ENCODE measurements around the gene RFC3. TPM values are rescaled to one million over a fixed set of nuclear protein-coding genes. Genes with fewer than 3 reads are reported as not detected.
"Not testable (repeated sequence)": the region's sequence is repeated elsewhere in the genome, so short reads cannot be mapped to it uniquely, and the experiment has no call there.

Gene RFC3
- 39.8 and 51.5 TPM in 2 replicates for total RNA-seq (2014; rRNA removed; shearing (Covaris generic))

DNA sequence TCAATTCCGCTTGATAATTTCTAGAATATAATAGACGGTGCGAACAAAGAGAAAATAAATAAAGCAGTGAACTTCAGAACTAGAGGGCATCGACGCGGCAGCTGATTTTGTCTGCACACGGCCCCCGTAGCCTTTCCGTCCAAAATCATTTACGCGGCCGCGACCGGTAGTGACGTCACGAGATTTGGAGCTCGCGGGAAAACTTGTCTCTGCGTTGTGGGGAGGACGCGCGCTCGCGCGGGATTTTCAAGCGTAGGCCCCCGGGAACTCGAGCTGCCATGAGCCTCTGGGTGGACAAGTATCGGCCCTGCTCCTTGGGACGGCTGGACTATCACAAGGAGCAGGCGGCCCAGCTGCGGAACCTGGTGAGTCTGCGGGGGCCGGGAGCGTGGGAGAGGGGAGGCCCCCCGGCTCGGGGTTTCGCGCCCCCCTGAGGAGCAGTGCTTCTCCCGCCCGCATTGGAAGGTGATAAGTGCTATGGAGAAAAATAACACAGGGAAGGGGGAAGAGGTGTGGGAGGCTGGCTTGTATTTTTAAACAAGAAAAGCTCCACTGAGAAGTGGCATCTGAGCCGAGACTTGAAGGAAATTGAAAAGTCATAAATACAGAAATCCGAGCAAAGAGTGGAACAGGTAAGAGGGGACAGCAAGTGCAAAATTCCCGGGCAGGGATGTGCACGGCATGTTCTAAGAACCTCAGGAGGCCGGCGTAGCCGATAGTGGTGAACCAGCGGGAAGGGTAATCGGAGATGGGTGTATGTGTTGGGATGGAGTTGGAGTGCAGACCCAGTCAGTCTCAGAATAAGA lies at the start of gene RFC3:
Gene RFC3 (plus strand): TSS at position 249 of the 806 bp plus-strand sequence. CDS start 30 bp downstream, at position 279.
- DNase-seq (ENCODE audit: low read depth): peak; percentile 92

DNA sequence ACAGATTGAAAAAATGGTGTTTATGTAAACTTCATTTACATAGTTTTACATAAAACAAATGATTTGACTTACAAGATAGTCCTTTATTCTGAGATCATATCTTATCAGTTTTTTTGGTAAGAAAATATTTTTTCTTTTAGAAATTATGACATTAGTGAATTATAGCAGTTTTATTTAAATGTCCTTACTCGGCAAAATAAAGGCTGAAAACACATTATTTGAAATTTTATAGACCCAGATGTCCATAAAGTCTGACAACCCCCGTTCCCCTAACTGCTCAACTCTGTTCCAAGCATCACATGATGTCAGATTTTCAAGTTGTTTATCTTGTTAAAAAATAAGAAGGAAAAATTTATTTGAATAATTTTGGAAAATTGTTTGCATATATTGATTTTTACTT lies 46.7 kb upstream of the RFC3 start:
- no peak for DNase-seq (ENCODE audit: low read depth)

DNA sequence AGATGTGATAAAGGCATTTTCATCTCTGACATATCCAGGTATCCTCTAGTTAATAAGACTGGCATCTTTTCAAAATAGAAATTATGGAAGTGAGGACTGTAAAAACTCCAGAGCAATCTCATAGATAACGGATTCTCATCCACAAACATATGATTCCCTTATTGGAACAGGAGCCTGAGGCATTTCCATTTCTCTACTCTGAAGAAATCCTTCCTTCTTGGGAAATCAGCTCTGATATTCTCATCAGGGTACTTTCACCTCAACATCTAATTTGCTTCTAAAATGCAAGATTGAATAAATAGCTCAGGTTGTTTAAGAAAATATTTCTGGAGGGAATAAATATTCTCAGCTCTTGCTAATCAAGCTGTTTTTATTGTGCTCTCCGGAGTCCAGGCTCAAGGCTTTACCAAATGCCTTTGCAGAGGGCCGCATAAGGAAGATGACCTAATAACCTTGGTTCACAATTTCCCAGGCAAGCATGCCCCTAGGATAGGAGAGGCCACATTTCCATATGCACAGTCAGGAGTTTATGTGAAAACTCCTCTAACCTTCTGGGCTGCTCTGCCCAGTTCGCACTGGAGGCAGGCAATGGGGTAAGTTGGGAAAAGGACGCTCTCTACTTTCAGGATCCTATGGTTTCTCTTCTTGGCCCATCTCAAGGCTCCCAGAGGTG lies 44.0 kb upstream of the RFC3 start:
- no peak for DNase-seq (ENCODE audit: low read depth)

GRCh38 chr13:33775339-33776108 lies 42.4 kb upstream of the RFC3 start:
- no peak for DNase-seq (ENCODE audit: low read depth)

- DNase-seq (ENCODE audit: low read depth): no peak
Measured at GRCh38 chr13:33776239-33776881, 41.6 kb upstream of the RFC3 start.

- DNase-seq (ENCODE audit: low read depth): no peak
Measured at GRCh38 chr13:33782631-33783030, 35.3 kb upstream of the RFC3 start.

- DNase-seq (ENCODE audit: low read depth): not testable (repeated sequence)
Measured at GRCh38 chr13:33783212-33783611, 34.7 kb upstream of the RFC3 start.

DNA sequence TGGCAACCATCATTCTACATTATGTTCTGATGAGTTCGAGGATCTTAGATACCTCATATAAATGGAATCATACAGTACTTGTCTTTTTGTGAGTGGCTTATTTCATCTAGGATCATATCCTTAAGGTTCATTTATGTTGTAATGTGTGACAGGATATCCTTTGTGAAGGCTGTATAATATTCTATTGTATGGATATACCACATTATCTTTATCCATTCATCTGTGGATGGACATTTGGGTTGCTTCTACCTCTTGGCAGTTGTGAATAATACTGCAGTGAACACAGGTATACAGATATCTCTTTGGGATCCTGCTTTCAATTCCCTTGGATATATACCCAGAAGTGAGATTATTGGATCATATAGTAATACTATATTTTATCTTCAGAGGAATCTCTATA lies 33.2 kb upstream of the RFC3 start:
- DNase-seq (ENCODE audit: low read depth): no peak

DNA sequence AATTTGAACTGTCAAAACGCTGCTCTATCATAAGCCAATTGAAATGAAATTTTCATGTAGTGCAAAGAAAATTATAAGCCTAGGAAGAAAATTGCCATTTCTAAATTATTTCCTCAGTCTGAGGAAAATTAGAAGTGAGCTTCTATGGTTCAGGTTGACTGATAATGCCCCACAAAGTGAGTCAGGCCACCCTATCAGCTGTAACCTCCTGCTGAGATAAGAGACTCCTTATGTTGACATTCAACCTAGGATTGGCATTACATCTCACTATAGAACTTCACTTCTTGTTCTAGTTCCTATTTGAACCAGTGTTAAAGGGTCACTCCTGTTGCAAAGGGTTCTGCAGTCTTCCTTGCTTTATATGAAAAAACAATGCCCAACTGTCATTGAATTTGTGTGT lies 32.6 kb upstream of the RFC3 start:
- no peak for DNase-seq (ENCODE audit: low read depth)

DNA sequence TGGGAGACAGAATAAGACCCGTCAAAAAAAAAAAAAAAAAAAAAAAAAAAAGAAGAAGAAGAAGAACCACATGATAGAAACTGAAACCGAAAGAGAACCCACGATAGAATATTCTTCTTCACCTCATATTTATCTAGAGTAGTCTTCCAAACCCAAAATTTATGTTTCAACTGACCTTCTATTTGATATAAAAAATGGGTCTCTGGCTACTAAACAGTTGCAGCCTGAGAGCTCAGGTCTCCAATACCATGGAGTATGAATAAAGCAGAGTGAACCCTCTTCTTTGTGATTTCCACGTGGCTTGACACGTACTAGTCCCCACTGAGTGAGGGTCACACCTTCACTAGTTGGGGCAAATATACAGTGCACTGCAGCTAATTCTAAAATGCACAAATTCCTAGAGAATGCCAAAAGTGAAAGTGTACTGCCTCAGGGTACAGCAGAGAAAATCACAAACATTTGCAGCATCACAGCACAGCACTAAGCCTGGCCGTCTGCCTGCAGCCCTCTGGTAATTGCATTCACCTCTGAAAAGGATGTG lies 30.8 kb upstream of the RFC3 start:
- DNase-seq (ENCODE audit: low read depth): peak; percentile 58

DNA sequence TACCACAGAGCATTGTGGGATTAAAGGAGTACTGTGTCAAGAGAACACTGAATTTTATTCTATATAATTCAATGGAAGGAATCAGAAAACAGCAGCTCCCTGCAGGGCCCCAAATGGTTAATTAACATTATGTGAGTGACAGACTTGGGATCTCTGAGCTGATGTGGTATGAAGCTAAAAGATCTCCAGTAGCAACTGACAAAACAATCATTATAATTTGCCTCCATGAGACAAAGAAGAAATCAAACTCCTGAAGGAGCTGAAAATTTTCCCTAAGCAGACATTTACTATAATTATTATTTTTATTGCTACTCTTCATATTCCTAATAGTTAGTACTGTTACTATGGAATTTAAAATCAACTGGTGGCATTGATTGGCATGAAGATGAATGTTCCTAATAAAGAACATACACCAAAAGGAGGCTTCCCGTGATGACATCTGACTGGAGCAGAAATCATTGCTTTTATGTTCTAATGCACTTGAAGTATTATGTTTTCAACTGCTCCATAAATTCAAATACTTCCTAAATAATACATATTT lies 28.8 kb upstream of the RFC3 start:
- DNase-seq (ENCODE audit: low read depth): no peak

- no peak for DNase-seq (ENCODE audit: low read depth)
Measured at GRCh38 chr13:33789739-33790138, 28.2 kb upstream of the RFC3 start.

DNA sequence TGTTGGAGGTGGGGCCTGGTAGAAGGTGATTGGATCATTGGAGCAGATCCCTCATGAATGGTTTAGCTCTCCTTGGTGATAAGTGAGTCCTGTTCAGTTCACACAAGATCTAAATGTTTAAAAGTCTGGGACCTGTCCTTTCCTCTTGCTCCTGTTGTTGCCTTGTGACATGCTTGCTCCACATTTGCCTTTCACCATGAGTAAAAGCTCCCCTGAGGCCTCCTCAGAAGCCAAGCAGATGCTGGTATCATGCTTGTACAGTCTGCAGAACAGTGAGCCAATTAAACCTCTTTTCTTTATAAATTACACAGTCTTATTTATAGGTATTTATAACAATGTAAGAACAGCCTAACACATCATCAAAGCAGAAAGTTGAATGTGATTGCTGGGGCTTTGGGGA lies 24.2 kb upstream of the RFC3 start:
- DNase-seq (ENCODE audit: low read depth): no peak

- DNase-seq (ENCODE audit: low read depth): peak; percentile 82
Measured at GRCh38 chr13:33794576-33794975, 23.4 kb upstream of the RFC3 start.

DNA sequence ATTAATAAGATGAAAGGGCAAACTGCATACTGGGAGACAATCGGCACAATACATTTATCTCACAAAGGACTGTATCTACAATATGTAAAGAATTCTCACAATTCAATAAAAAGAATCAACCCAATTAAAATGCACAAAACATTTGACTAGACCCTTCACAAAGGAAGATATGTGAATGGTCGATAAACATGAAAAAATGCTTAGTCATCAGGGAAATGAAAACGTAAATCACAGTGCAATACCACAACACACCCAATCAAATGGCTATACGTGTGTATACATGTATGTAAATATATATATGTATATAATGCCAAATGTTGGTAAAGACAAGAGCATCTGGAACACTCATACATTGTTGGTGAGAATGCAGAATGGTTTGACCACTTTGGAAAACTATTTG lies 21.9 kb upstream of the RFC3 start:
- DNase-seq (ENCODE audit: low read depth): no peak

DNA sequence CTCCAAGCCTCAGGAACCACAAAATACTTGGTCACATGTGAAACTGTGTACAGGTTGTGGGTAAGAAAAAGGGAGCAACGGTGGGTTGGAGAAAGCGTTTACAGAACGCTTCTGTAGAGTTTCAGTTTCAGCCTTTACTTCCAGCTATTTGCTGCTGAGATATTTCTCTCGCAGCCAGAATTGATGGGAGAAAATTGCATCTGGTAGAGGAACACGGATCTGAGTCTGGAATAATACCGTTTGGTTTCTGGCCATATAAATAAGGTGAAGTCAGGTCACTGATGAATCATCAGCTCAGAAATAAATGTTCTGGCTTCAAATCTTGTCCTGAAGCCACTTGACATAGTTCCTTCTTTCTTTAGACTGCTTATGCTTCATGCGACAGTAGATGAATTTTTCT lies 20.3 kb upstream of the RFC3 start:
- DNase-seq (ENCODE audit: low read depth): peak; percentile 81

GRCh38 chr13:33798023-33798422 lies 19.9 kb upstream of the RFC3 start:
- no peak for DNase-seq (ENCODE audit: low read depth)

DNA sequence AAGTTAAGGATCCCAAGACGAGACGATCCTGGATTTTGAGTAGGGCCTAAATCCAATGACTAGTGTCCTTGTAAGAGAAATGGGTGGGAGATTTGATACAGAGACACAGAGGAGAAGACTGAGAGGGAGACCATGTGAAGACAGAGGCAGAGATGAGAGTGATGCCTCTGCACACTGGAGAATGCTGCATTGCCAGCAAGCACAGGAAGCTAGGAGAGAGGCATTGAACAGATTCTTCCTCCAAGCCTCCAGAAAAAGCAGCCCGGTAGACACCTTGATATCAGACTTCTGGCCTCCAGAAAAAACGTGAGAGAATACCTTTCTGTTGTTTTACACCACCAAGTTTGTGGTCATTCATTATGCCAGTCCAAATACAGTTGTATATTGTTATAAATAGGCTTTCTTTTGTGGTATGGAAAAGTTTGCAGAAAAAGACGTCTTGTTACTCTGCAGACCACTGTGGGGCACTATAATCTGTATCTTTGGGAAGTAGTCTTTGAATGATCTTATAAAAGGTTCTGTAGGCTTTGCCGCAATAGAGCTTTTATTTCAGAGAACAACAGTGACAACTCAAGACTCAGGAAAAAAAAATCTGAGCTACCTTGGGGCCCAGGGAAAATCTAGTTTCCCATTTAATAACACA lies 17.9 kb upstream of the RFC3 start:
- DNase-seq (ENCODE audit: low read depth): peak; percentile 51

GRCh38 chr13:33800646-33801186 lies 17.2 kb upstream of the RFC3 start:
- no peak for DNase-seq (ENCODE audit: low read depth)

GRCh38 chr13:33806470-33807248 lies 11.3 kb upstream of the RFC3 start:
- no peak for DNase-seq (ENCODE audit: low read depth)

Measured in M059J (cell line).